H9 (cell line): ENCODE measurements around the gene MPP1. TPM values are rescaled to one million over a fixed set of nuclear protein-coding genes. Genes with fewer than 3 reads are reported as not detected.

Experiments
- DNase-seq: peaks from one replicate; pipeline ENCODE4 v3.0.0-alpha.2; 2017
- H2AFZ ChIP-seq: one replicate; pipeline ENCODE4 v1.6.1; 2013; ENCODE audit warnings: mild to moderate bottlenecking, low read length, control low read depth, moderate library complexity
- H2AK5ac ChIP-seq: 2 replicates; pipeline ENCODE4 v1.6.1; 2013; ENCODE audit warnings: low read length, control low read depth, mixed read lengths; ENCODE audit not compliant: insufficient read length
- H2BK120ac ChIP-seq: one replicate; pipeline ENCODE4 v1.6.1; 2013; ENCODE audit warnings: low read depth, mild to moderate bottlenecking, low read length, control low read depth, inconsistent platforms; ENCODE audit not compliant: poor library complexity, severe bottlenecking
- H2BK12ac ChIP-seq: 2 replicates; pipeline ENCODE4 v1.6.1; 2013; ENCODE audit warnings: low read length, control low read depth, mixed read lengths, low read depth; ENCODE audit not compliant: insufficient read length
- H2BK15ac ChIP-seq: 2 replicates; pipeline ENCODE4 v1.6.1; 2013; ENCODE audit warnings: low read depth, low read length, control low read depth
- H2BK20ac ChIP-seq: one replicate; pipeline ENCODE4 v1.6.1; 2013; ENCODE audit warnings: low read depth, mild to moderate bottlenecking, low read length, control low read depth, inconsistent platforms; ENCODE audit not compliant: poor library complexity, severe bottlenecking
- H2BK5ac ChIP-seq: 2 replicates; pipeline ENCODE4 v1.6.1; 2013; ENCODE audit warnings: low read length, control low read depth, mixed read lengths; ENCODE audit not compliant: insufficient read length
- H3K14ac ChIP-seq: 2 replicates; pipeline ENCODE4 v1.6.1; 2013; ENCODE audit warnings: low read length, control low read depth; ENCODE audit not compliant: insufficient read depth
- H3K18ac ChIP-seq: 2 replicates; pipeline ENCODE4 v1.6.1; 2013; ENCODE audit warnings: low read depth, mild to moderate bottlenecking, mixed read lengths, low read length, control low read depth; ENCODE audit not compliant: insufficient read length
- H3K23ac ChIP-seq: 2 replicates; pipeline ENCODE4 v1.6.1; 2013; ENCODE audit warnings: low read length, control low read depth, mixed read lengths, low read depth; ENCODE audit not compliant: insufficient read length
- H3K23me2 ChIP-seq: 2 replicates; pipeline ENCODE4 v1.6.1; 2013; ENCODE audit warnings: low read depth, mild to moderate bottlenecking, mixed read lengths, low read length, control low read depth; ENCODE audit not compliant: insufficient read length, poor library complexity, severe bottlenecking
- H3K27ac ChIP-seq: 2 replicates; pipeline ENCODE4 v1.5.1; 2013; ENCODE audit warnings: low read length, control low read depth, mixed read lengths, low read depth; ENCODE audit not compliant: insufficient read length
- H3K27me3 ChIP-seq: 2 replicates; pipeline ENCODE4 v1.6.1; 2013; ENCODE audit warnings: low read length, control low read depth, inconsistent platforms; ENCODE audit not compliant: insufficient read depth
- H3K4ac ChIP-seq: 2 replicates; pipeline ENCODE4 v1.6.1; 2013; ENCODE audit warnings: low read depth, mild to moderate bottlenecking, control low read depth, inconsistent platforms, low read length, moderate library complexity
- H3K4me1 ChIP-seq: 2 replicates; pipeline ENCODE4 v1.6.1; 2013; ENCODE audit warnings: low read length, control low read depth, inconsistent platforms; ENCODE audit not compliant: insufficient read depth
- H3K4me2 ChIP-seq: 2 replicates; pipeline ENCODE4 v1.6.1; 2013; ENCODE audit warnings: low read length, control low read depth, mixed read lengths; ENCODE audit not compliant: insufficient read length, insufficient read depth
- H3K56ac ChIP-seq: 2 replicates; pipeline ENCODE4 v1.6.1; 2013; ENCODE audit warnings: low read depth, mild to moderate bottlenecking, mixed read lengths, low read length, control low read depth; ENCODE audit not compliant: insufficient read length
- H3K79me1 ChIP-seq: 2 replicates; pipeline ENCODE4 v1.6.1; 2013; ENCODE audit warnings: low read depth, mild to moderate bottlenecking, moderate library complexity, low read length, control low read depth, inconsistent platforms; ENCODE audit not compliant: insufficient read depth, poor library complexity, severe bottlenecking
- H3K79me2 ChIP-seq: 2 replicates; pipeline ENCODE4 v1.6.1; 2013; ENCODE audit warnings: low read length, control low read depth, inconsistent platforms; ENCODE audit not compliant: insufficient read depth
- H3K9ac ChIP-seq: 2 replicates; pipeline ENCODE4 v1.6.1; 2013; ENCODE audit warnings: low read length, control low read depth, mixed read lengths; ENCODE audit not compliant: insufficient read length; ENCODE audit errors: extremely low read depth
- H3K9me3 ChIP-seq: one replicate; pipeline ENCODE4 v1.6.1; 2013; ENCODE audit warnings: low read depth, low read length, inconsistent platforms; ENCODE audit not compliant: control insufficient read depth
- H3T11ph ChIP-seq: one replicate; pipeline ENCODE4 v1.6.1; 2013; ENCODE audit warnings: mild to moderate bottlenecking, low read length, control low read depth, inconsistent platforms
- H4K20me1 ChIP-seq: one replicate; pipeline ENCODE4 v1.6.1; 2013; ENCODE audit not compliant: control insufficient read depth, insufficient read length, insufficient read depth
- H4K5ac ChIP-seq: 2 replicates; pipeline ENCODE4 v1.6.1; 2013; ENCODE audit warnings: low read depth, mild to moderate bottlenecking, mixed read lengths, low read length, control low read depth; ENCODE audit not compliant: insufficient read length
- H4K8ac ChIP-seq: replicated peaks from 2 replicates; pipeline ENCODE4 v1.6.1; 2013; ENCODE audit warnings: low read length, control low read depth, mixed read lengths, low read depth; ENCODE audit not compliant: insufficient read length
- H4K91ac ChIP-seq: 2 replicates; pipeline ENCODE4 v1.6.1; 2013; ENCODE audit warnings: low read depth, mild to moderate bottlenecking, moderate library complexity, mixed read lengths, low read length, control low read depth; ENCODE audit not compliant: insufficient read length
- H3K27ac Mint-ChIP-seq, 3 experiments: 2 replicates in 2 of 3; 3 replicates in 1 of 3; pipeline ENCODE4 v1.8.0; 2020 to 2021; ENCODE audit warnings: mixed read lengths in 3 of 3, mild to moderate bottlenecking in 1 of 3, moderate library complexity in 1 of 3
- H3K27me3 Mint-ChIP-seq: 2 replicates; pipeline ENCODE4 v1.8.0; 2021; ENCODE audit warnings: low read depth, mild to moderate bottlenecking, moderate library complexity, mixed read lengths
- H3K36me3 Mint-ChIP-seq, 3 experiments: 2 replicates in 2 of 3; 3 replicates in 1 of 3; pipeline ENCODE4 v1.8.0; 2020 to 2021; ENCODE audit warnings: low read depth in 3 of 3, mixed read lengths in 3 of 3; ENCODE audit not compliant: insufficient read depth in 1 of 3
- H3K4me1 Mint-ChIP-seq, 2 experiments: 2 replicates each; pipeline ENCODE4 v1.8.0; 2020; ENCODE audit warnings: mixed read lengths in 2 of 2
- H3K4me3 Mint-ChIP-seq, 2 experiments: 2 replicates in 1 of 2; 3 replicates in 1 of 2; pipeline ENCODE4 v1.8.0; 2020 to 2021; ENCODE audit warnings: mild to moderate bottlenecking in 2 of 2, mixed read lengths in 2 of 2, moderate library complexity in 1 of 2
- H3K9me3 Mint-ChIP-seq, 2 experiments: 2 replicates in 1 of 2; 3 replicates in 1 of 2; pipeline ENCODE4 v1.8.0; 2020; ENCODE audit warnings: mild to moderate bottlenecking in 2 of 2, mixed read lengths in 2 of 2, moderate library complexity in 1 of 2
- WGBS: extraction: QIAGEN DNeasy Blood & Tissue Kit; methylation state at CpG from one replicate; pipeline ENCODE4 v1.1.7; 2013; ENCODE audit warnings: missing lambda C conversion rate, low lambda C conversion rate, mixed read lengths; ENCODE audit not compliant: insufficient read length; ENCODE audit errors: extremely low coverage; 5-methylcytosine and 5-hydroxymethylcytosine counted together
- total RNA-seq: library from RNA; stranded (reverse); gene quantifications from 2 replicates; pipeline ENCODE4 v1.2.1, GENCODE V29; 2021
- TF ChIP-seq, protein P1 (sequence below): fragments of 200-600 bp; sonication (generic); conservative IDR thresholded peaks from 3 replicates; pipeline ENCODE4 v1.8.0; 2021; ENCODE audit warnings: antibody characterized with exemption, mild to moderate bottlenecking

MPP1 gene
- total RNA-seq, 1 experiment from 2014 or later = 17.9 TPM

- no peak overlapping the region for H3K14ac ChIP-seq
- H3K23ac ChIP-seq = no peak overlapping the region
- H4K20me1 ChIP-seq = no peaks in the 10 kb centered on the region
- no peak overlapping the region for H3K4me3 Mint-ChIP-seq
- no peak overlapping the region for H2BK120ac ChIP-seq
- no peak overlapping the region for H2BK5ac ChIP-seq
- H3K4ac ChIP-seq = no peak overlapping the region
- H3K9ac ChIP-seq = no peak overlapping the region
- no peak overlapping the region for H3K18ac ChIP-seq
- H3K79me2 ChIP-seq = no peaks in the 10 kb centered on the region
- H3K36me3 Mint-ChIP-seq = no peaks in the 10 kb centered on the region; a peak in 2 of 7 replicates
- no peaks in the 10 kb centered on the region; the same call in 1 of the 2 replicates for H3K27me3 ChIP-seq
- no peak overlapping the region for H3T11ph ChIP-seq
- DNase-seq = no peak
- H3K27me3 Mint-ChIP-seq = peaks cover 5% of the 10 kb centered on the region
- H3K9me3 Mint-ChIP-seq = peaks cover 75 to 81% of the 10 kb centered on the region in 2 experiments
- peaks cover 2% of the 10 kb centered on the region; the same call in 1 of the 2 replicates for H3K4me1 ChIP-seq
- H3K27ac ChIP-seq = no peak overlapping the region
- no peaks in the 10 kb centered on the region for H3K23me2 ChIP-seq
- H2AK5ac ChIP-seq = no peak overlapping the region
- H2AFZ ChIP-seq = no peak overlapping the region
- H4K91ac ChIP-seq = no peak overlapping the region
- H3K56ac ChIP-seq = no peak overlapping the region
- no peak overlapping the region for H2BK15ac ChIP-seq
- H3K4me1 Mint-ChIP-seq = peaks cover 5 to 9% of the 10 kb centered on the region in 2 experiments; a peak in 2 of 4 replicates
- H3K9me3 ChIP-seq = peaks cover 53% of the 10 kb centered on the region
- H4K8ac ChIP-seq = no peak overlapping the region
- H2BK12ac ChIP-seq = no peak overlapping the region
- H4K5ac ChIP-seq = no peak overlapping the region
- H3K27ac Mint-ChIP-seq = no peak overlapping the region
- no CpG with 5 or more reads among the region's 7 CpGs for WGBS
- H3K4me2 ChIP-seq = no peak overlapping the region
- no peaks in the 10 kb centered on the region for H3K79me1 ChIP-seq
- H2BK20ac ChIP-seq = no peak overlapping the region
- TF ChIP-seq, protein P1, sequence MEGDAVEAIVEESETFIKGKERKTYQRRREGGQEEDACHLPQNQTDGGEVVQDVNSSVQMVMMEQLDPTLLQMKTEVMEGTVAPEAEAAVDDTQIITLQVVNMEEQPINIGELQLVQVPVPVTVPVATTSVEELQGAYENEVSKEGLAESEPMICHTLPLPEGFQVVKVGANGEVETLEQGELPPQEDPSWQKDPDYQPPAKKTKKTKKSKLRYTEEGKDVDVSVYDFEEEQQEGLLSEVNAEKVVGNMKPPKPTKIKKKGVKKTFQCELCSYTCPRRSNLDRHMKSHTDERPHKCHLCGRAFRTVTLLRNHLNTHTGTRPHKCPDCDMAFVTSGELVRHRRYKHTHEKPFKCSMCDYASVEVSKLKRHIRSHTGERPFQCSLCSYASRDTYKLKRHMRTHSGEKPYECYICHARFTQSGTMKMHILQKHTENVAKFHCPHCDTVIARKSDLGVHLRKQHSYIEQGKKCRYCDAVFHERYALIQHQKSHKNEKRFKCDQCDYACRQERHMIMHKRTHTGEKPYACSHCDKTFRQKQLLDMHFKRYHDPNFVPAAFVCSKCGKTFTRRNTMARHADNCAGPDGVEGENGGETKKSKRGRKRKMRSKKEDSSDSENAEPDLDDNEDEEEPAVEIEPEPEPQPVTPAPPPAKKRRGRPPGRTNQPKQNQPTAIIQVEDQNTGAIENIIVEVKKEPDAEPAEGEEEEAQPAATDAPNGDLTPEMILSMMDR = no peak
Measured at GRCh38 chrX:154735695-154736393, 69.4 kb downstream of the MPP1 start.
